ENCODE data around the gene C3orf85.
A peak's percentile ranks its signal among the peaks of the same experiment; 100 is the strongest.

The C3orf85 gene

DNA sequence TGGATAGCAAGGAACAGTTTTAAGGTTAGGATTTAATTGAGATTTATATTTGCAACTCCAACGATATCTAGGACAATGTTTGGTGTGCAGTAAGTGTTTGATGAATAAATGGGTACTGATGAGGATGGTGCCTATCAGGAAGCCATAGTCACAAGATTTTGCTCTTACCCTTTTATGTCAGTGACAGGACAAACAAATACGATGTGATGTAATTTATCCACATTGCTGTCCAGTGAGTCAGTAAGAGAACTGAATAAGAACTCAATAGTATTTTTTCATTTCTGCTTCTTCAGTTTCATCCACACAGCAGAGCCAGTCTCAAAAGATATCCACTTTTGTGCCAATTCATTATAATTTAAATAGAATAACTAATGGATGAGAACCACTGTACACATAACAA, 18.5 kb downstream of the C3orf85 start:
- no peak for DNase-seq

- no peak for DNase-seq
Measured at GRCh38 chr3:109155828-109156227, 19.3 kb downstream of the C3orf85 start.

DNA sequence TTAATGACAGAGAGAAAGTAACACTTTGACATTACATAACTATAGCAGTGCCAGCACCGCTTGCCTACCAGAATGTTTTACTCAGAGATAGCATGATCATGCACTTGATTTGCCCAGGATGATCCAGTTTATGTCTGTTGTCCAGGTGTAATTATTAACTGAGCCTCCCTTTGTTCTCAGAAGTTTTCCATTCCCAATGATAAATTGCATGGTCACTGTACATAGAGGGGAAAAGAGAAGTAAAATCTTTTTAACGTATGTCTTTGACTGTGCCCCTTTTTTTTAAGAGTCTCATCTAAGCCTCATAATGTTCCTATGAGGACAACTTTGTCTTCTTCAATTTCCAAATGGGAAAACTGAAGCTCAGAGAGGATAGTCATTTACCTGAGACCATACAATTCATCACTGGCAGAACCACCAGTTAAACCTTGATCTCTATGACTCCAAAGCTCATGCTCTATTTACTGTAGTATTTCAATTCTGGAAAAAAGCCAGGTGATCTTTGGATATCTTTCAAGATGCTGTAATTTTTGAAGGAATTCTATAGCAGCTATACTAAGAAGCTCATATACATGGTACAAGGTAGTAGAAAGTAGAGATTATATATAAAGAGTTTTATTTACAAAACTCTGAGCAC, 25.1 kb downstream of the C3orf85 start:
- DNase-seq = no peak

DNA sequence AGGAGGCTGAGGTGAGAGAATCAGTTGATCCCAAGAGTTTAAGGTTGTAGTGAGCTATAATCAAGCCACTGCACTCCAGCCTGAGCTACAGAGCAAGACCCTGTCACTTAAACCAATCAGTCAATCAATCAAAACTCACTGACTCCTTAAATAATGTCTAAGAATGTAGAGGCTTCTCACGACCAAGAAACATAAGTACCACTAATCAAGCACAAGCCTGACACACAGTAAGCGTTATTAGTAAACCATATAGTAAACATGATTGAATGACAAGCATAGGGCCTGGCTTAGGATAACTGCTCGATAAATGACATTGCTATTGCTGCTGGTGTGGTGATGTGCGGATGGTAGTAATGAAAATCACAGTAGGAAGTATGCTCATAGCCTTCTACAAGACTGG, 29.4 kb downstream of the C3orf85 start:
- no peak for DNase-seq

GRCh38 chr3:109171479-109171878, 35.0 kb downstream of the C3orf85 start:
- no peak for DNase-seq

DNA sequence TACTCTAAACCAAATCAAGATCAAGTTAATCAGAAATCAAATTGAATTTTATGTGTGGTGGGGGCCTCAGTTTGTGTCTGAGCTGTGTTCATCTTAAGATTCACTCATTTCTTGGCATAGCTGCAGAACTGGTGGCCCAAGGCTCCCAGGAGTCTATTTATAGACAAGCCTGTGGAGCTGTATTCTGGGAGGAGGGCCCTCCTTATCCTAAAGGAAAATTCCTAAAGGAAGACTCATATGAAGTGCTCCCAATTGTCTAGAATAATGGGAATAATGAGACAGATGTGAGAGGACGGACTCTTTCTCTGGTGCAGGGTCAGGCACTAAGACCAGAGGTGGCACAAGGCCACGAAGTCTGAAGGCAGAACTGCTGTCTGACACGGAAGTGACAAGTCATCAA, 38.9 kb downstream of the C3orf85 start:
- DNase-seq = no peak

GRCh38 chr3:109176726-109177125, 40.2 kb downstream of the C3orf85 start:
- DNase-seq = no peak

- no peak for DNase-seq
Measured at GRCh38 chr3:109177908-109178307, 41.4 kb downstream of the C3orf85 start.

DNA sequence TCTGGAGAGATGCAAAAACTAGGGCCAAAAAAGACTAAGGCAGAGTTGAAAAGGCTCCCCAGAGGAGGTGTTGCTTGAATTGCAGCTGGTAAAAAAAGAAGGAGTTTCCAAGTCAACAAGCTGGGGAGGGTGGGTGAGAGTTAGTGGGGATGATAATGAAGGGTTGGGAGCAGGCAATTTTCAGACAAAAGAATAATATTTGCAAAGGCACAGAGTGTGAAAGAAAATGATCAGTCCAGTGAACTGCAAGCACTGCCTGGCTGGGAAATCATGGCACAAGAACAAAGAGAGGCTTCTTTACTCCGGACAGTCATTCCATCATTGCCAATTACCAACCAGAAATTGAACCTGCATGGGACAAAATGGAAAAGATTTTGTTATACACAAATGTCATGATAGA, 42.2 kb downstream of the C3orf85 start:
- no peak for DNase-seq

- no peak for DNase-seq
Measured at GRCh38 chr3:109184726-109185125, 48.2 kb downstream of the C3orf85 start.

DNA sequence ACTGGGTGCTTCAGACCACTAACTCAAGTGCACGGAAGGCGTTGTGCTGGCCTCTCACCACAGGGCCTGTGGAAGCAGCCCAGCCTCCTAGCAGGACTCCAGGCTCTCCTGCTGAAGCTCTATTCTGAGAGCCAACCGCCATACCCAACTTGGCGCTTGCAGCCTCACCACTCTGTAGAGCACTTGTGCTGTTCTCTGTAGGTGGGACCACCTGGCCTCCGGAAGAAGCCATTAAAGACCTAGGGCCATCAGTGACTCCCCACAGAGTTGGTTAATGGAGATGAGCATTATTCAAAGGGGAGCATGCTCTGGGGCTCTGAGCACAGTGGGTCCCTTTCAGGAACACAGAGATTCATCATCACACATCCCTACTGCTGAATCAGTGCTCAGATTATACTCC, 50.9 kb downstream of the C3orf85 start:
- DNase-seq = no peak

DNA sequence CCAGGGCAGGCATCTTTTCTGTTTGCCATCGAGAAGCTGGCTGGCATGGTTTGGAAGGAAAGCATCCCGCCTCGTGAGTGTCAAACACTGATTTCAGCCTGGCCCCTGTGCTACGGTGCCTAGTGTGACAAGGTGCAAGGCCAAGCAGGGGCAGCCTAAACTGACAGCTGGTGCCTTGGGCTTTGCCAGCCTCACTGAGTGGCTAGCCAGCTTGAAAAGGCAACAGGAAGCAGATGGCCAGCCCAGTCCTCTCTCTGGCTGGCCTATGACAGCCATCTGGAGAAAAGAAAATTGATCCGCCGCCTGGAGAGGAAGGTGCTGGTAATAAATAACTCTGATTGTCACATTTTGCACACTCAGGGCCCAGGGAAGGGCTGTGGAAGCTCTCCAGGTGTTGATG, 52.2 kb downstream of the C3orf85 start:
- peak; percentile 67 for DNase-seq

GRCh38 chr3:109191421-109191820, 54.9 kb downstream of the C3orf85 start:
- no peak for DNase-seq

DNA sequence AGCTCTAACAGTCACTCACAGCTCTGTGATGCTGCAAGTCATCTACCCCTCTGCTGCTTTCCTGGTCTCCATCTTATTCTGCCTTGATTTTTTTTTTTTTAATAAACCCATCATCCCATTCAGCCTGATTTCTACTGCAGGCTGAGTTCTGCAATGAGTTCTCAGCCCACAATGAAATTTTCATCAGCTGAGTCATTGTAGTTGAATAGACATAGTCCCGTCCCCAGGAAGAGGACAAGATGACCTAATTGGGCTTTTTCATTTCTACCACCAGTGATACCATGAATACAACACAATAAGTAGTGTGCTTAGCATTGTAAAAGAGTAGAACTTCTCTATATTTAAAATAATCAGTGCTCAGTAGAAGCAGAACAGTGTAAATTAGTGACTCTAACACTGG, 59.3 kb downstream of the C3orf85 start:
- no peak for DNase-seq

All from DMS153 (cell line).